Panc1 (cell line): ENCODE results near the gene IL1R1.
"Not testable (repeated sequence)": the region's sequence is repeated elsewhere in the genome, so short reads cannot be mapped to it uniquely, and the experiment has no call there.

Experiments used
- POLR2AphosphoS5 ChIP-seq: IDR thresholded peaks from 2 replicates; pipeline ENCODE4 v1.6.1; 2012; ENCODE audit warnings: mild to moderate bottlenecking, low read depth, low read length, moderate library complexity
- SIN3A ChIP-seq: IDR thresholded peaks from 2 replicates; pipeline ENCODE4 v1.6.1; 2012; ENCODE audit warnings: low read depth, mild to moderate bottlenecking, low read length, moderate library complexity, borderline replicate concordance; ENCODE audit not compliant: insufficient read depth
- TCF7L2 ChIP-seq: IDR thresholded peaks from 2 replicates; pipeline ENCODE4 v1.6.1; 2011; ENCODE audit warnings: mild to moderate bottlenecking, low read depth, low read length, inconsistent platforms
- TF ChIP-seq, protein P1 (sequence below): fragments of 450-650 bp; IDR thresholded peaks from 2 replicates; pipeline ENCODE4 v1.5.1; 2017; ENCODE audit warnings: mild to moderate bottlenecking
- TF ChIP-seq, protein P2 (sequence below), 2 experiments: IDR thresholded peaks; 2 replicates each; pipeline ENCODE4 v1.6.1; 2011 to 2012; ENCODE audit warnings: low read depth in 2 of 2, control low read depth in 1 of 2, low read length in 1 of 2, mild to moderate bottlenecking in 1 of 2, moderate library complexity in 1 of 2; ENCODE audit not compliant: insufficient read depth in 1 of 2

DNA sequence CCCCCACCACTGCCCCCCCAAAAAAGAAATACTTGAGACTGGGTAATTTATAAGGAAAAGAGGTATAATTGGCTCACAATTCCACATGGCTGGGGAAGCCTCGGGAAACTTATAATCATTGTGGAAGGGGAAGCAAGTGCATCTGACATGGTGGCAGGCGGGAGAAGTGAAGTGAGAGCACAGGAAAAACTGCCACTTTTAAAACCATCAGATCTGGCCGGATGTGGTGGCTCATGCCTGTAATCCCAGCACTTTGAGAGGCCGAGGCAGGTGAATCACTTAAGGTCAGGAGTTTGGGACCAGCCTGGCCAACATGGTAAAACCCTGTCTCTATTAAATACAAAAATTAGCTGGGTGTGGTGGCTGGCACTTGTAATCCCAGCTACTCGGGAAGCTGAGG lies 18.1 kb upstream of the IL1R1 start:
- TF ChIP-seq, protein P1, sequence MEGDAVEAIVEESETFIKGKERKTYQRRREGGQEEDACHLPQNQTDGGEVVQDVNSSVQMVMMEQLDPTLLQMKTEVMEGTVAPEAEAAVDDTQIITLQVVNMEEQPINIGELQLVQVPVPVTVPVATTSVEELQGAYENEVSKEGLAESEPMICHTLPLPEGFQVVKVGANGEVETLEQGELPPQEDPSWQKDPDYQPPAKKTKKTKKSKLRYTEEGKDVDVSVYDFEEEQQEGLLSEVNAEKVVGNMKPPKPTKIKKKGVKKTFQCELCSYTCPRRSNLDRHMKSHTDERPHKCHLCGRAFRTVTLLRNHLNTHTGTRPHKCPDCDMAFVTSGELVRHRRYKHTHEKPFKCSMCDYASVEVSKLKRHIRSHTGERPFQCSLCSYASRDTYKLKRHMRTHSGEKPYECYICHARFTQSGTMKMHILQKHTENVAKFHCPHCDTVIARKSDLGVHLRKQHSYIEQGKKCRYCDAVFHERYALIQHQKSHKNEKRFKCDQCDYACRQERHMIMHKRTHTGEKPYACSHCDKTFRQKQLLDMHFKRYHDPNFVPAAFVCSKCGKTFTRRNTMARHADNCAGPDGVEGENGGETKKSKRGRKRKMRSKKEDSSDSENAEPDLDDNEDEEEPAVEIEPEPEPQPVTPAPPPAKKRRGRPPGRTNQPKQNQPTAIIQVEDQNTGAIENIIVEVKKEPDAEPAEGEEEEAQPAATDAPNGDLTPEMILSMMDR: not testable (repeated sequence)
- TF ChIP-seq POLR2AphosphoS5, TCF7L2, SIN3A: not testable (repeated sequence)
- TF ChIP-seq, protein P2, sequence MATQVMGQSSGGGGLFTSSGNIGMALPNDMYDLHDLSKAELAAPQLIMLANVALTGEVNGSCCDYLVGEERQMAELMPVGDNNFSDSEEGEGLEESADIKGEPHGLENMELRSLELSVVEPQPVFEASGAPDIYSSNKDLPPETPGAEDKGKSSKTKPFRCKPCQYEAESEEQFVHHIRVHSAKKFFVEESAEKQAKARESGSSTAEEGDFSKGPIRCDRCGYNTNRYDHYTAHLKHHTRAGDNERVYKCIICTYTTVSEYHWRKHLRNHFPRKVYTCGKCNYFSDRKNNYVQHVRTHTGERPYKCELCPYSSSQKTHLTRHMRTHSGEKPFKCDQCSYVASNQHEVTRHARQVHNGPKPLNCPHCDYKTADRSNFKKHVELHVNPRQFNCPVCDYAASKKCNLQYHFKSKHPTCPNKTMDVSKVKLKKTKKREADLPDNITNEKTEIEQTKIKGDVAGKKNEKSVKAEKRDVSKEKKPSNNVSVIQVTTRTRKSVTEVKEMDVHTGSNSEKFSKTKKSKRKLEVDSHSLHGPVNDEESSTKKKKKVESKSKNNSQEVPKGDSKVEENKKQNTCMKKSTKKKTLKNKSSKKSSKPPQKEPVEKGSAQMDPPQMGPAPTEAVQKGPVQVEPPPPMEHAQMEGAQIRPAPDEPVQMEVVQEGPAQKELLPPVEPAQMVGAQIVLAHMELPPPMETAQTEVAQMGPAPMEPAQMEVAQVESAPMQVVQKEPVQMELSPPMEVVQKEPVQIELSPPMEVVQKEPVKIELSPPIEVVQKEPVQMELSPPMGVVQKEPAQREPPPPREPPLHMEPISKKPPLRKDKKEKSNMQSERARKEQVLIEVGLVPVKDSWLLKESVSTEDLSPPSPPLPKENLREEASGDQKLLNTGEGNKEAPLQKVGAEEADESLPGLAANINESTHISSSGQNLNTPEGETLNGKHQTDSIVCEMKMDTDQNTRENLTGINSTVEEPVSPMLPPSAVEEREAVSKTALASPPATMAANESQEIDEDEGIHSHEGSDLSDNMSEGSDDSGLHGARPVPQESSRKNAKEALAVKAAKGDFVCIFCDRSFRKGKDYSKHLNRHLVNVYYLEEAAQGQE (IDR thresholded peaks at IDR 0.05; ENCODE audit: insufficient read depth in 1 of 2, low read depth in 2 of 2, low read length in 1 of 2): not testable (repeated sequence)
